ENCODE data around the gene PRPH2.

The PRPH2 gene

DNA sequence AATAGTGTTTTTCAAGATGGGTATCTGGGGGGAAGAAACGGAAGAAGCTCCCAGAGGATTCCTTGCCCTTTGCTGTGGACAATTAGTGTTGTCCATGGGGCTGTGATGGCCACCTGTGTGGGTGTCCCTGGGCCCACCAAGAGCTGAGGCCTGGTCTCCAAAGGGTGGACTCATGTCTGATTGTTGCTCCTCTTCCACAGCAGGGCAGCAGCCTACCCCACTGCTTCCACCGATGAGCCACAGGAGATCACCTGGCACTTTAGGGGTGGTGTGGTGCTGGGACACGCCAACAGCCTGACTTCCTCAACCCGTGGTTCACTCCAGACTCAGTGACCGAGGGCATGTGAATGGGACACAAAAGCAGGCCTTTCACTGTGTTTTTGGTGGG is 25.1 kb downstream of the PRPH2 start:
- Histone ChIP-seq H3K9me2 (replicated peaks; ENCODE audit: control insufficient read depth, low read length) (no peaks in the 10 kb centered on the region), H3K27ac (ENCODE audit: low read depth, low read length) (no peak overlapping the region), H3K4me3 (ENCODE audit: low read length) (no peak overlapping the region), H3K27me3 (ENCODE audit: control insufficient read depth, low read length) (no peaks in the 10 kb centered on the region), H3F3A (ENCODE audit: control insufficient read depth, insufficient read depth) (no peaks in the 10 kb centered on the region), H3K4me2 (ENCODE audit: low read length) (no peak overlapping the region), H3K79me2 (ENCODE audit: control insufficient read depth, low read length) (no peaks in the 10 kb centered on the region), H4K20me1 (ENCODE audit: control insufficient read depth, insufficient read depth, low read depth, low read length) (no peaks in the 10 kb centered on the region), H3K9me3 (ENCODE audit: control insufficient read depth, insufficient read depth, low read length) (no peaks in the 10 kb centered on the region), H3K4me1 (ENCODE audit: control insufficient read depth, low read length) (peaks cover 9% of the 10 kb centered on the region), H3K36me3 (ENCODE audit: control insufficient read depth, low read length) (peaks cover 13% of the 10 kb centered on the region)
- no peak for TF ChIP-seq EZH2phosphoT487 (IDR thresholded peaks at IDR 0.05; ENCODE audit: borderline replicate concordance, low read length)
- TF ChIP-seq, protein P1, sequence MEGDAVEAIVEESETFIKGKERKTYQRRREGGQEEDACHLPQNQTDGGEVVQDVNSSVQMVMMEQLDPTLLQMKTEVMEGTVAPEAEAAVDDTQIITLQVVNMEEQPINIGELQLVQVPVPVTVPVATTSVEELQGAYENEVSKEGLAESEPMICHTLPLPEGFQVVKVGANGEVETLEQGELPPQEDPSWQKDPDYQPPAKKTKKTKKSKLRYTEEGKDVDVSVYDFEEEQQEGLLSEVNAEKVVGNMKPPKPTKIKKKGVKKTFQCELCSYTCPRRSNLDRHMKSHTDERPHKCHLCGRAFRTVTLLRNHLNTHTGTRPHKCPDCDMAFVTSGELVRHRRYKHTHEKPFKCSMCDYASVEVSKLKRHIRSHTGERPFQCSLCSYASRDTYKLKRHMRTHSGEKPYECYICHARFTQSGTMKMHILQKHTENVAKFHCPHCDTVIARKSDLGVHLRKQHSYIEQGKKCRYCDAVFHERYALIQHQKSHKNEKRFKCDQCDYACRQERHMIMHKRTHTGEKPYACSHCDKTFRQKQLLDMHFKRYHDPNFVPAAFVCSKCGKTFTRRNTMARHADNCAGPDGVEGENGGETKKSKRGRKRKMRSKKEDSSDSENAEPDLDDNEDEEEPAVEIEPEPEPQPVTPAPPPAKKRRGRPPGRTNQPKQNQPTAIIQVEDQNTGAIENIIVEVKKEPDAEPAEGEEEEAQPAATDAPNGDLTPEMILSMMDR (IDR thresholded peaks at IDR 0.05; ENCODE audit: low read depth, low read length, poor library complexity, severe bottlenecking) = no peak

DNA sequence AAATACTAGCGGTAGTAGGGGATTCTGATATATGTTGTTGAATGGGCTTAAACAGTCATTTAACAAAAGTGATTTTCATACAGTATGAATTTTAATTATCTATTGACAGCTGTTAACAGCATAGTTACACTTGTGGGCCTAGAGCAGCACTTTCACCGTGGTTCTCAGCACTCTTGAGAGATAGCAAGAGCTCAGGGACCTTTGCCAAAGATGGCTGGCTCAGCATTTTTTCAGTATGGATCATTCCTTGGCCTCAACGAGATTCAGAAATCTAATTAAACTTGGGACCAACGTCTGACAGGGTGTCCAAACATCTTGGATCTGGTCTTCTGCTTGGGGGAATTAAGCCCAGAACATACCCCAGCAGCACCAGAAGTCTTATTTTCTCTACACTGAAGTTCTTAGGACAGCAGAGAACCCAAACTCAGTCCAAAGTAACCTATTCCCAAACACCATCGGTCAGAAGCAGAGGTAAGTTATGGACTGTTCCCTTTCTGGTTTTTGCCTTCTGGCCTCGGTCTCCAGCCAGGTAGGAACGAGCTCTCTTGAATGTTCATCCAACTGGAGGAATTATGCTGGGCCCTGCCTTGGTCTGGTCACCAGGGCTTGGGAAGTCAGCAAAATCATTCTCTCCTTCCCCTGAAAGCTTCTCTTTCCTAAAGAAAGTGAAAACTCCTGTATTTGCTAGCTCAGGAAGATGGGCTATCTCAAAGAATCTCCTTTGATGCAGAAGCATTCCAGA is 25.7 kb downstream of the PRPH2 start:
- Histone ChIP-seq H3K4me3 (ENCODE audit: low read length) (no peak overlapping the region), H3K27ac (ENCODE audit: low read depth, low read length) (no peak overlapping the region)
- TF ChIP-seq, protein P1 (IDR thresholded peaks at IDR 0.05; ENCODE audit: low read depth, low read length, poor library complexity, severe bottlenecking) = no peak
- no peak for TF ChIP-seq EZH2phosphoT487 (IDR thresholded peaks at IDR 0.05; ENCODE audit: borderline replicate concordance, low read length)

DNA sequence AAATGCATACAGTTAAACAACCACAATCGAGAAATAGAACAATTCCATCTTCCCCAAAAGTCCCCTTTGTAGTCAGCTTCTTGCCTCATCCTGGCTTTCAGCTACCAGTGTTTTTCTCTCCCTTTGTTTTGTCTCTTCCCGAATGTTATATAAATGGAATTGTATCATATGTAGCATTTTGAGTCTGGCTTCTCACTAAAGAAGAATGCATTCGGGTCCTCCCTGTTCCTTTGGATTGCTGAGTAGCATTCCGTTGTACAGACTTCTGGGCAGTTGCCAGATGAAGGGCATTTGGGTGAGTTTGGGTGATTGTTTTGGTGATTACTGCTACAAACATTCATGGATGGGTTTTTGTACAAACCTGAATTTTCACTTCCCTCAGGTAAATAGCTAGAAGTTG is 27.8 kb downstream of the PRPH2 start:
- Histone ChIP-seq H3K4me1 (ENCODE audit: control insufficient read depth, low read length) (peaks cover 9% of the 10 kb centered on the region), H3K79me2 (ENCODE audit: control insufficient read depth, low read length) (no peaks in the 10 kb centered on the region), H3F3A (ENCODE audit: control insufficient read depth, insufficient read depth) (no peaks in the 10 kb centered on the region), H4K20me1 (ENCODE audit: control insufficient read depth, insufficient read depth, low read depth, low read length) (no peaks in the 10 kb centered on the region), H3K4me2 (ENCODE audit: low read length) (no peak overlapping the region), H3K9me3 (ENCODE audit: control insufficient read depth, insufficient read depth, low read length) (no peaks in the 10 kb centered on the region), H3K27ac (ENCODE audit: low read depth, low read length) (no peak overlapping the region), H3K4me3 (ENCODE audit: low read length) (no peak overlapping the region), H3K36me3 (ENCODE audit: control insufficient read depth, low read length) (peaks cover 33% of the 10 kb centered on the region), H3K27me3 (ENCODE audit: control insufficient read depth, low read length) (no peaks in the 10 kb centered on the region), H3K9me2 (replicated peaks; ENCODE audit: control insufficient read depth, low read length) (no peaks in the 10 kb centered on the region)
- TF ChIP-seq, protein P1 (IDR thresholded peaks at IDR 0.05; ENCODE audit: low read depth, low read length, poor library complexity, severe bottlenecking) = no peak
- no peak for TF ChIP-seq EZH2phosphoT487 (IDR thresholded peaks at IDR 0.05; ENCODE audit: borderline replicate concordance, low read length)

More for the DNA sequence above, 25.7 kb downstream of the PRPH2 start:
- Histone ChIP-seq H3K79me2 (ENCODE audit: control insufficient read depth, low read length) (no peaks in the 10 kb centered on the region), H3K27me3 (ENCODE audit: control insufficient read depth, low read length) (no peaks in the 10 kb centered on the region), H3K36me3 (ENCODE audit: control insufficient read depth, low read length) (peaks cover 13% of the 10 kb centered on the region), H3F3A (ENCODE audit: control insufficient read depth, insufficient read depth) (no peaks in the 10 kb centered on the region), H3K9me2 (replicated peaks; ENCODE audit: control insufficient read depth, low read length) (no peaks in the 10 kb centered on the region), H3K4me1 (ENCODE audit: control insufficient read depth, low read length) (peaks cover 9% of the 10 kb centered on the region), H3K9me3 (ENCODE audit: control insufficient read depth, insufficient read depth, low read length) (no peaks in the 10 kb centered on the region), H3K4me2 (ENCODE audit: low read length) (no peak overlapping the region), H4K20me1 (ENCODE audit: control insufficient read depth, insufficient read depth, low read depth, low read length) (no peaks in the 10 kb centered on the region)
